GM12878 (cell line): Measurements from ENCODE around the gene PRR35. TPM values are rescaled to one million over a fixed set of nuclear protein-coding genes. Genes with fewer than 3 reads are reported as not detected.

Experiments
- ATAC-seq: fragments of 200-7000 bp; cut with Tn5 transposase; 3 replicates; pipeline ENCODE4 v1.9.1; 2020; ENCODE audit warnings: mild to moderate bottlenecking, moderate library complexity
- BruUV-seq: library from RNA; stranded (reverse); fragments of 400-500 nt; replicated peaks from 2 replicates; lab custom pipeline; 2021; lab: Mats Ljungman, UMichigan
- CTCF ChIA-PET: fragments of 300-600 bp; sonication (Branson Sonifier 250); formaldehyde crosslinking; extraction: SDS; loops from one replicate; lab custom pipeline; 2021; ENCODE audit warnings: inconsistent platforms; lab: Yijun Ruan, JAX
- POLR2A ChIA-PET: fragments of 350-600 bp; formaldehyde crosslinking; extraction: SDS; loops from one replicate; lab custom pipeline; 2021; ENCODE audit warnings: inconsistent platforms; lab: Charles Lee
- RAD21 ChIA-PET: fragments of 300-600 bp; sonication (Branson Sonifier 250); formaldehyde crosslinking; loops from one replicate; lab custom pipeline; 2023; ENCODE audit warnings: antibody characterized with exemption; ENCODE audit not compliant: unreplicated experiment; lab: Charles Lee
- SMC1A ChIA-PET: fragments of 300-600 bp; sonication (Branson Sonifier 250); formaldehyde crosslinking; loops from one replicate; lab custom pipeline; 2023; ENCODE audit not compliant: unreplicated experiment, uncharacterized antibody; lab: Charles Lee
- DNase-seq: peaks from one replicate; pipeline ENCODE4 v3.0.0-alpha.2; 2011; ENCODE audit warnings: low read depth, low spot score
- FAIRE-seq: peaks from 3 replicates; lab custom pipeline; 2011; peaks lifted over from hg19 to GRCh38; lab: Jason Lieb, UNC
- H2AFZ ChIP-seq: 2 replicates; pipeline ENCODE4 v1.6.0; 2011; ENCODE audit warnings: low read depth, low read length, control low read depth; ENCODE audit not compliant: control insufficient read depth
- H3K27ac ChIP-seq: 2 replicates; pipeline ENCODE4 v1.5.1; 2011; ENCODE audit warnings: control low read depth; ENCODE audit not compliant: control insufficient read depth, insufficient read depth
- H3K27me3 ChIP-seq, 2 experiments: replicated peaks in 1 of 2; 2 replicates each; pipeline versions ENCODE4 v1.6.0 to v1.6.1; 2011; ENCODE audit warnings: low read length in 1 of 2; ENCODE audit not compliant: control insufficient read depth in 2 of 2, insufficient read depth in 2 of 2
- H3K36me3 ChIP-seq, 2 experiments: 2 replicates each; pipeline ENCODE4 v1.5.1; 2011; ENCODE audit warnings: low read length in 1 of 2; ENCODE audit not compliant: control insufficient read depth in 2 of 2, insufficient read depth in 2 of 2
- H3K4me1 ChIP-seq: 2 replicates; pipeline ENCODE4 v1.6.1; 2011; ENCODE audit warnings: mild to moderate bottlenecking, low read length, moderate library complexity, mixed read lengths; ENCODE audit not compliant: control insufficient read depth, insufficient read depth
- H3K4me2 ChIP-seq: 2 replicates; pipeline ENCODE4 v1.6.0; 2011; ENCODE audit warnings: control low read depth; ENCODE audit not compliant: control insufficient read depth, insufficient read depth
- H3K4me3 ChIP-seq: fragments of 200-600 bp; sonication (generic); 2 replicates; pipeline ENCODE4 v1.5.1; 2016
- H3K79me2 ChIP-seq: 2 replicates; pipeline ENCODE4 v1.6.0; 2011; ENCODE audit warnings: low read length; ENCODE audit not compliant: control insufficient read depth, insufficient read depth
- H3K9ac ChIP-seq: 2 replicates; pipeline ENCODE4 v1.8.0; 2011; ENCODE audit warnings: low read length, control low read depth, mixed read lengths; ENCODE audit not compliant: control insufficient read depth, insufficient read depth
- H3K9me3 ChIP-seq: replicated peaks from 3 replicates; pipeline ENCODE4 v1.5.1; 2011; ENCODE audit warnings: mild to moderate bottlenecking, low read length; ENCODE audit not compliant: control insufficient read depth, insufficient read depth
- H4K20me1 ChIP-seq: 2 replicates; pipeline ENCODE4 v1.6.0; 2011; ENCODE audit not compliant: control insufficient read depth, insufficient read depth
- ETV6 ChIP-seq, 2 experiments: fragments of 450-650 bp in 1 of 2; IDR thresholded peaks in 1 of 2; conservative IDR thresholded peaks in 1 of 2; 2 replicates each; pipeline ENCODE4 v1.6.1; 2014; ENCODE audit warnings: antibody characterized with exemption in 1 of 2, borderline replicate concordance in 1 of 2, low read depth in 1 of 2, mild to moderate bottlenecking in 1 of 2, moderate library complexity in 1 of 2
- FOXM1 ChIP-seq: IDR thresholded peaks from 2 replicates; pipeline ENCODE4 v1.6.1; 2012; ENCODE audit warnings: low read depth, mild to moderate bottlenecking, inconsistent platforms, low read length, moderate library complexity
- POLR2AphosphoS5 ChIP-seq: IDR thresholded peaks from 2 replicates; pipeline ENCODE4 v1.6.1; 2011; ENCODE audit warnings: mild to moderate bottlenecking, low read length, inconsistent platforms
- POU2F2 ChIP-seq: IDR thresholded peaks from 3 replicates; pipeline ENCODE4 v1.6.1; 2011; ENCODE audit warnings: low read depth, mild to moderate bottlenecking, low read length, borderline replicate concordance
- RBBP5 ChIP-seq: fragments of 200-600 bp; sonication (generic); conservative IDR thresholded peaks from 2 replicates; pipeline ENCODE4 v1.6.1; 2016
- REST ChIP-seq: IDR thresholded peaks from 2 replicates; pipeline ENCODE4 v1.6.1; 2012; ENCODE audit warnings: mild to moderate bottlenecking, low read depth, low read length
- SUZ12 ChIP-seq: fragments of 200-600 bp; sonication (generic); IDR thresholded peaks from one replicate; pipeline ENCODE4 v1.6.1; 2018; ENCODE audit warnings: antibody characterized with exemption, mild to moderate bottlenecking; ENCODE audit not compliant: unreplicated experiment
- WGBS: methylation state at CpG from one replicate; pipeline ENCODE4 v1.1.6; 2016; ENCODE audit warnings: low lambda C conversion rate; ENCODE audit not compliant: insufficient replicate concordance, insufficient coverage; ENCODE audit errors: missing lambda C conversion rate; 5-methylcytosine and 5-hydroxymethylcytosine counted together
- in situ Hi-C: fragments of 300-500 bp; cut with MboI; formaldehyde crosslinking; loops from 9 replicates; pipeline ENCODE4 v1.14.3; 2018; ENCODE audit warnings: mixed read lengths
- intact Hi-C: fragments of 100-400 bp; cut with micrococcal nuclease; formaldehyde crosslinking; loops from one replicate; pipeline ENCODE4 v1.14.2; 2022; ENCODE audit not compliant: unreplicated experiment
- polyA plus RNA-seq, 11 experiments: library from polyadenylated mRNA; depleted of rRNA in 4 of 11; unstranded in 6 of 11; stranded (reverse) in 5 of 11; fragments of >200 nt; fragmentation: Nextera tagmentation in 4 of 11; fragmentation: Illumina TruSeq in 1 of 11; extraction: Ambion mirVana in 4 of 11; extraction: Trizol in 1 of 11; gene quantifications; 1 replicate in 1 of 11; 2 replicates in 10 of 11; pipeline versions ENCODE4 v1.2.1 to v1.2.3, GENCODE V29; 2011 to 2016; ENCODE audit warnings: inconsistent platforms in 2 of 11, missing spikeins in 2 of 11, low read depth in 1 of 11
- total RNA-seq, 4 experiments: library from RNA; depleted of rRNA in 3 of 4; stranded (reverse); fragments of >200 nt in 3 of 4; fragmentation: Illumina TruSeq in 1 of 4; extraction: Trizol in 1 of 4; gene quantifications; 2 replicates each; pipeline versions ENCODE4 v1.2.1 to v1.2.3, GENCODE V29; 2013 to 2021

Gene PRR35
- total and polyA plus RNA-seq, 10 of the 15 experiments (the other 5 are each of a cell fraction or from before 2014, with no cell fraction given), result not detected

DNA sequence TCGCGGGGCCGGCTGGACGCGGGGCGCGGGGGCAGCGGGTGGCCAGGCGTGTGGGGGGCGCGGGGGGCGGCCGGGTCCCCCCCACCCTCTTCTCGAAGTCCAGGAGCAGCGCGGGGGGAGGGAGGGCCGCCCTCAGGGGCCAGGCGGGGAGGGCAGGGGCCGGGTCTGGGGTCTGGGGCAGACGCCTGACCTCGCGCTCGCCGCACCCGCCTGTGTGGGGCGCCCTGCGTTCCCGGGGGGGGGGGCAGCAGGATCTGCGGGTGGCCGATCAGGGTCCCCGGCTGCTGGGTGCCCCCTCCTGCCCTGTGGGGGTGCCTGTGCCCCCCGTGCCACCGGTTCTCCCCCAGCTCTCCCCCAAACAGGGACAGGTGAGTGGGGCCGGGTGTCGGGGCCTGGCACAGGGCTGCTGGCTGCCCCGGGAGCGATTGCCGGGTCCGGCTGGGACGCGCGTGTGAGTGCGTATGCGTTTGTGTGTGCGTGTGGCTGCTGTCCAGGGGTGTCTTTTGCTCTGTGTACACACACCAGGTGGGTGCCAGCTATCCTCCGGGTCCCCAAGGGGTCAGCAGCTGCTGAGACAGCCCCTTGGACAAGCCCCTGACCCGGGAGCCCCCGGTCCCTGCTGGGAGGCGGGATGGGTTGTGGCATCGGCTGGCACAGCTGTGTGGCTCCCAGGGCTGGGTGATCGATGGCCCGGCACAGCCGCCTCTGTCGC lies 663 bp downstream of the PRR35 start:
- H3K79me2 ChIP-seq, result no peaks in the 10 kb centered on the region
- H3K9me3 ChIP-seq, result no peaks in the 10 kb centered on the region
- CTCF ChIA-PET, result no interaction called here
- no peaks in the 10 kb centered on the region for H3K36me3 ChIP-seq
- H3K27ac ChIP-seq, result no peak overlapping the region
- RAD21 ChIA-PET, result no interaction called here
- H3K4me1 ChIP-seq, result no peaks in the 10 kb centered on the region
- H4K20me1 ChIP-seq, result no peaks in the 10 kb centered on the region
- no peak overlapping the region for H2AFZ ChIP-seq
- intact Hi-C loops, result no loop called here
- BruUV-seq, result no TSS peak
- H3K4me2 ChIP-seq, result no peak overlapping the region
- peaks cover 4 to 9% of the 10 kb centered on the region in 2 experiments; a peak in 3 of 4 replicates for H3K27me3 ChIP-seq
- H3K9ac ChIP-seq, result no peak overlapping the region
- ATAC-seq (no peak), DNase-seq (no peak), FAIRE-seq (no peak)
- SMC1A ChIA-PET, result no interaction called here
- WGBS, result 43% methylated on average over 33 of the region's 54 CpGs
- no peak for TF ChIP-seq RBBP5
- TF ChIP-seq FOXM1, result no peak
- no peak for TF ChIP-seq REST
- no peak for TF ChIP-seq POU2F2
- peak; percentile 47 for TF ChIP-seq SUZ12
- TF ChIP-seq POLR2AphosphoS5, result no peak
- TF ChIP-seq ETV6 (conservative IDR thresholded peaks at IDR 0.05 in 1 of 2, IDR thresholded peaks at IDR 0.05 in 1 of 2; ENCODE audit: borderline replicate concordance in 1 of 2, low read depth in 1 of 2), result no peak
- POLR2A ChIA-PET, result no interaction called here
- H3K4me3 ChIP-seq, result no peak overlapping the region
- in situ Hi-C loops, result no loop called here
